DMS114 treated with DMSO at 0.1 percent for 48 hours (cell line): Measurements from ENCODE around the gene DSE.

ENCODE experiments used
- DNase-seq: peaks from one replicate; lab custom pipeline; 2025; ENCODE audit not compliant: unreplicated experiment; lab: John Stamatoyannopoulos, UW

Gene DSE

GRCh38 chr6:116359835-116360234 is 10.9 kb upstream of the DSE start:
- no peak for DNase-seq

DNA sequence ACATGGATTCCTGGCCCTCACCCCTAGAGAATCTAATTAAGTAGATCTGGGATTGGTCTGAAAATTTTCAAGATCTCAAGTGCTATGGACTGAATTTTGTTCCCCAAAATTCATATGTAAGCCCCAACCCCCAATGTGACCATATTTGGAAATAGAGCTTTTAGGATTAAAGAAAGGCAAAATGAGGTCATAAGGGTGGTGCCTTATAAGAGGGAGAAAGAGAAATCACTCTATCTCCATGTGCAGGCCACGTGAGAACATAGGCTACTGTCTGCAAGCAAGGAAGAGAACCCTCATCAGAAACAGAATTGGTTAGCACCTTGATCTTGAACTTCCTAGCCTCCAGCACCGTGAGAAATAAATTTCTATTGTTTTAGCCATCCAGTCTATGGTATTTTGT is 8.5 kb upstream of the DSE start:
- DNase-seq, result no peak

DNA sequence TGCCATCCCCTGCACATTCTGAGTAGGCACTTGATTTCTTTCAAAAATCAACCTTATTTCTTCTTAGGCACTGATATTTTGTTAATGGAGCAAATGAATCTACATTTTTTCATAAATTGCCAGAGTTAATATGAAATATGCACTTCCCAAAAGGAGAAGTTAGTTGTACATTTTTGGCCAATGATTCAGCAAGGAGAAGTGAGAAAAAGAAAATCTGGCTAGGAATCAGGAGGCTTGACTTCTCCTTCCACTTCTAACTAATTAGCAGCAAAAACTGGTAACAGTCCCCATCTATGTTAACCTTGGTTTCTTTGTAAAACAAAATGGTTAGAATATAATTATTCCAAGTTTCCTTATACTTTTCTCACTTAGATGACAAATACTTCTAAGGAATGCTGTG is 7.0 kb upstream of the DSE start:
- DNase-seq, result no peak

GRCh38 chr6:116364321-116364720 is 6.4 kb upstream of the DSE start:
- no peak for DNase-seq

- DNase-seq, result no peak
Observed at GRCh38 chr6:116365743-116366142, 5.0 kb upstream of the DSE start.

GRCh38 chr6:116366740-116367275 is 3.9 kb upstream of the DSE start:
- no peak for DNase-seq

DNA sequence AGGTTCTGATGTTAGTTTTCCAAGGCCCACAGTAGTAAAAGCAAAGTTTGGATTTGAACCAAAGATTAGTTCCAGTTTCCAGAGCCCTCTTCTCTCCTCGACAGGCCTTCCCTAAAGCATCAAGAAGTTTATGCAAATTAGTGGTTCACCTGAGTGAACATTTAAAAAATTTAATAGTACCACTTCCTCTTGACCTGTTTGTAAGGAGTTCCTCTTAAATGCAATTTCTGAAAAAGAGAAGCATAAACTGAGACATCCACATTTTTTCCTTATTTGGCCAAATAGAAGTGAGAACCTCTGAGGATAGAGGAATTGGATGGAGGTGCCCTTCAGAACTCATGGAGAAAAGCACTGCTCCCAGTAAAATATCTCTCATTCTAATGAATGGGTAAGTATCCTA is 1.2 kb upstream of the DSE start:
- DNase-seq, result no peak

- DNase-seq, result peak; percentile 76
Observed at GRCh38 chr6:116369964-116370759, 585 bp upstream of the DSE start.

- DNase-seq, result peak; percentile 29
Observed at GRCh38 chr6:116371120-116371917, 572 bp downstream of the DSE start.

GRCh38 chr6:116371918-116372209 is 1.1 kb downstream of the DSE start:
- DNase-seq, result no peak

- no peak for DNase-seq
Observed at GRCh38 chr6:116373300-116373699, 2.6 kb downstream of the DSE start.

DNA sequence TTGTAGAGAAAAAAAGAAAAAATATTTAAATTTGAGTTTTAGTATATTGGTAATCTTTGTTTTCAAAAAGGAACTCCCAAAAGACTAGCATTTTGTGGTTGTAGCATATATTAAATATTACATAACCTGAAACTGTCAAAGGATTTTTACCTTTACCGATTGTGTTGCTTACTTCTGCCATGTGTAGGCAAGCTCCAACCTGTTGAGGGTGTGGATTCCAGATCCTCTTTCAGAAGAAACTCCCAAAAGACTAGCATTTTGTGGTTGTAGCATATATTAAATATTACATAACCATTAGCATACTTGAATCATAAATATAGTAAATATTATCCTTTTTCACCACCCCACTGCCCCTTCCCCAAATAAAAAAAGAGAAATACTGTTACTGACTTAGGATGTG is 3.2 kb downstream of the DSE start:
- no peak for DNase-seq

DNA sequence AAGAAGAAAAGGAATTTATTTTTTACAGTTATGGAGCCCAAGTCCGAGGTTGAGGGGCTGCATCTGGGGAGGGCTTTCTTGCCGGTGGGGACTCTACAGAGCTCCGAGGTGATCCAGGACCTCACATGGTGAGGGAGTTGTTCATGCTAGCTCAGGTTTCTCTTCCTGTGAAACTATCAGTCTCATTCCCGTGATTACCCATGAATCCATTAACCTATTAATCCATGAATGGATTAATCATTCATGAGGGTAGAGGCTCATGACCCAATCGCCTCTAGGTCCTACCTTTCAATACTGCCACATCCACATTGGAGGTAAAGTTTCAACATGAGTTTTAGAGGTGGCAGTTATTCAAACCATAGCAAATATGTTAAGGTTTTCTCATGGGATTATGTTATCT is 3.8 kb downstream of the DSE start:
- no peak for DNase-seq

GRCh38 chr6:116375262-116375661 is 4.5 kb downstream of the DSE start:
- DNase-seq, result no peak

DNA sequence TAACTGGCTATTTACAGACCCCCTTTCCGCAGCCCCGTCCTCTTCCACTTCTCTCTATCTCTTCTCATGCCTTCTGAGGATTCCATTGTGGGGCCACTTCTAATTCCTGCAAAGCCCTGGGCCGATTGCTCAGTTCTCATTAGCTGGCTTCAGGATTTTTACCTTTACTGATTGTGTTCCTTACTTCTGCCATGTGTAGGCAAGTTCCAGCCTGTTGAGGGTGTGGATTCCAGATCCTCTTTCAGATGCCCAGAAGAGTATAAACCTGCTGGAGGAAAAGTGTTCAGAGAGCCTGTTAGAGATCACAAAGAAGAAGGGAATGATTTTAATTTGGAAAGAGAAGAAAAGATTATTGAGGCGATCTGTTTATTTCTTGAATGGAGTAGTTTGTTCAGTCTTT is 5.4 kb downstream of the DSE start:
- no peak for DNase-seq

DNA sequence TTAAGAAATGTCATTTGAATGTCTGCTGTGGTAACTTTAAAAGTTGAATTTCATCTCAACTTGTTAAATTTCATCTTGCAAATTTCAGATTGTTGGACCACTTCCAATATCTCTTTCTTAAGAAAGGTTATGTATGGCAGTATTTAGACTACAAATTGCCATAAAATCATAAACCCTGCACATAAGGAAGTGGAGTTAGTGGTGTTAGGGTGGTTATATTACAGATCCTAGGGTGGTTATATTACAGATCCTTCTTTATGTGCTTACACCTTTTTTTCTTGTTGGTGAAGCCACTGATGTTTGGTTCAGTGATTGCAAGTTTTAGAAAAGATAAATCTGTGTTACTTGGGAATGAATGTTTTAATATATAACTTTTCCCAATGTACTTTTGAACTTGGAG is 9.0 kb downstream of the DSE start:
- DNase-seq, result no peak

DNA sequence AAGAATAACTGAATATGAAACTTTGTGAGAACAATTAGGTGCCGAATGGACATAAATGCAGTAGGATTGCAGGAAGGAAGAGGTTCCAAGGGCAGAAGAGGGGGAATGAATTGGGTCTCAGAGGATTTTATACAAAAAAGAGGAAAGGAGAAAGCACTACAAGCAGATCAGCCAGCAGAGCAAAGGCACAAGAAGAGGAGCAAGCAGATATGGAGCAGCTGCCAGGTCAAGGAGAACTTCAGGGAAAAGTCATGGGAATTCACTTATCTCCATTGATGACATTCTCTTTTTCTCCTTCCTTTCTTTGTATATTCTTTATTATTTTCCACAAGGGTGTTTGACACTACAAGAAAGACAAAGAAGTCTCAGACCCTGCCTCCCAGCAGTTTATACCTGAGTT is 9.6 kb downstream of the DSE start:
- DNase-seq, result no peak

DNA sequence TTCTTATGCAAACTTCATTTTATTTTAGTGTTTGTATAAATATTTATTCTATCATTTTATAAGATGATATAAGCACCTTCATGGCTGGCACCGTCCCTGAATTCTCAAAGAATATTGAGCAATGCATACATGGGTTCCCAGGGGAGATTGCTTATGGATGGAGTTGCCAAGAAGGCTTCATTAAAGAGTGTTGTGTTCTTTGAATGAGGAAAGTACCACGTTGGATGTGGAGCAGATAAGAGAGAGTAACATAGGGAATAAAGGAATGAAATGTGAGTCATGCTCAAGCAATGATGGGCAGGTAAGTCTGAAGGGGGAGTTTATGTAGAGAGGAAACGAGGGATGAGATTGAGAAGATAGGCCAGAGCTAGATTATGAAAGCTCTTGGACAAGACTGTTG is 10.3 kb downstream of the DSE start:
- no peak for DNase-seq

- DNase-seq, result no peak
Observed at GRCh38 chr6:116382587-116382986, 11.8 kb downstream of the DSE start.

DNA sequence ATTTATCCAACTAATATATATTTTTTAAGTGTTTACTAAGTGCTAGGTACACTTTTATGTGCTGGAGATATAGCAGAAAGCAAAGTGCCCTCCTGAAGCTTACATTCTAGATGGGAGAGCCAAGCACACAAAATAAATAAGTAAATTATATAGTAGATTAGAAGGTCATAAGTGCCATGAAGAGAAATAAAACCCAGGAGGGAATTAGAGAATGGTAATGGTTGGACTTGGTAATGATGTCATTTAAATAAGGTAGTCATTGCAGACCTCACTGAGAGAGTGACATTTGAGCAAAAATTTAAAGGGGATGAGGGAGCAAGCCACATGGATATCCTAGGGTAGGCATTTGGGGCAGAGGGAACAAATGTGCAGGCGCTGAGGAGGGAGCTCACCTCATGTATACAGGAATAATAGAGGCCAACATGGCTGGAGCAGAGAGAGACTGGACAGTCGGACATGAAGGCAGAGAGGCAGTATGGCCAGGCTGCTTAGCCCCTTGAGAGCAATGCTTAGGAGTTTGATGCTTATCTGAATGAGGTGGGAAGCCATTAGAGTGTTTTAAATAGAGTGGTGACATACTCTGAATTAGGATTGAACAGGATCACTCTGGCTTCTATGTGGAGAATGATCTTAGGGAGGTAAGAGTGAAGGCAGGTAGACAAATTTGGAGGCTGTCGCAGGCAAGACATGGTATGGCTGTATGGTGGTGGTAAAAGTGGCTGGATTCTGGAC is 14.1 kb downstream of the DSE start:
- DNase-seq, result no peak

DNA sequence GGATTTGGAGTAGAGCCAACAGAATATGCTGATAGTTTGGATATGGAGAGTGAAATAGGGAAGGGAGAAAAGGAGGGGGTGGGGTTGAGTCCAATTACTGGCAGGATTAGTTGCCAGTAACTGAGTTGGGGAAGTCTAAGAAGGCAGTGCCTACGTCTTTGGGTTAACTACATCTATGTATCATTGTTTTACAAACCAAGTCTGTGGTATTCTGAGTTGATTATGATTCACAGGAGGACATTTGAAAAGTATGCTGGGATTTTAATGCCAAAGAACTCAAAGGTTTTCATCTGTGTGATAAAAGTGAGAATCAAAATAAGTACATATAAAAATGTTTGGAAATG is 14.7 kb downstream of the DSE start:
- no peak for DNase-seq

GRCh38 chr6:116385921-116386320 is 15.2 kb downstream of the DSE start:
- no peak for DNase-seq
